Measurements from ENCODE around the gene CAPG. TPM values are rescaled to one million over a fixed set of nuclear protein-coding genes. Genes with fewer than 3 reads are reported as not detected.

CAPG gene
- total RNA-seq, 1 experiment from 2014 or later: 117 TPM

DNA sequence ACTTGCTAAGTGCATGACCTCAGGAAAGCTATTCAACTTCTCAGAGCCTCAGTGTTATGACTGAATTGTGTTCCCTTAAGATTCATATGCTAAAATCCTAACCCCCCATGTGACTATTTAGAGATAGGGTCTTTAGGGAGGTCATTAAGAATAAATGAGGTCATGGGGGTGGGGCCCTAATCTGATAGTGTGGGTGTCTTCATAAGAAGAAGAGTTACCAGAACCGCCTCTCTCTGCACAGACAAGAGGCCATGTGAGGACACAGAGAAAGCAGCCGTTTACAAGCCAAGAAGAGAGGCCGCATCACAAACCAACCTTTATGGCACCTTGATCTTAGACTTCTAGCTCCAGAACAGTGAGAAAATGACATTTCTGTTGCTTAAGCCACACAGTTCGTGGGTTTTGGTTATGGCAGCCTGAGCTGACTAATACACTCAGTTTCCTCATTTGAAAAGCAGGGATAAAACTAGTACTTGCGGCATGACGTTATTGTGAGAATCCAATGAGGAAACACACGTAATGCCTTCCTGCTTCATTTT is 18.2 kb upstream of the CAPG start (continued):
- TF ChIP-seq, protein P1, sequence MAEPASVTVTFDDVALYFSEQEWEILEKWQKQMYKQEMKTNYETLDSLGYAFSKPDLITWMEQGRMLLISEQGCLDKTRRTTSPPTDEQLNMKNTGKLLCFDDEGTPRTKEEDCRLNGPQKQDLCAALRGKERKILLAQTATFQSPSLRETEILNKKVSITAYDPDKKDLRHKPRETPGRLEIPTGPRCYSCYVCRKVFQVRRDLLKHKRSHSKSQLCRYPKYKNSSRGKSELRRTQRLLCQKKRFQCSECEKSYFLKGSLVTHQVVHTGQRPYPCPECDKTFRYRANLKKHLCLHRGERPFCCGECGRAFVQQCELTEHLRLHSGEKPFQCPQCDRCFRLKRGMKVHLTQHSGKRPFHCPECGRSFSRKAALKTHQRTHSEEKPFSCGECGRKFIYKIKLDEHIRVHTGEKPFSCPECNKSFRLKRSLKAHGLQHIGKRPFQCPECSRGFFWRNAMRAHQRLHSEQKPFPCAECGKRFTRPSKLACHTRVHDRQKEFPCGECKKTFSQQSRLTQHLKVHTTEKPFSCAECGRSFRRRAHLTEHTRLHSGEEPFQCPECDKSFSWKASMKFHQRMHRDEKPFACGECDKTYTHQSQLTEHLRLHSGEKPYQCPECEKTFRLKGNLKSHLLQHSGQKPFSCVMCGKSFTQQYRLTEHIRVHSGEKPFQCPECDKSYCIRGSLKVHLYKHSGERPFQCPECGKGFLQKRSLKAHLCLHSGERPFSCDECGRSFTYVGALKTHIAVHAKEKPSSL (CRISPR knock-in tag; conservative IDR thresholded peaks at IDR 0.05): no peak
- TF ChIP-seq GABPB1 (CRISPR knock-in tag; IDR thresholded peaks at IDR 0.05) (no peak), SP1 (CRISPR knock-in tag; conservative IDR thresholded peaks at IDR 0.05) (no peak), ZNF281 (CRISPR knock-in tag; IDR thresholded peaks at IDR 0.05) (no peak), USF2 (CRISPR knock-in tag; IDR thresholded peaks at IDR 0.05) (no peak), ELF4 (CRISPR knock-in tag; IDR thresholded peaks at IDR 0.05; ENCODE audit: low read depth) (no peak), ZNF121 (CRISPR knock-in tag; IDR thresholded peaks at IDR 0.05) (no peak), SMAD4 (CRISPR knock-in tag; IDR thresholded peaks at IDR 0.05) (no peak), ZNF512 (CRISPR knock-in tag; IDR thresholded peaks at IDR 0.05; ENCODE audit: borderline replicate concordance) (no peak), ZNF232 (CRISPR knock-in tag; IDR thresholded peaks at IDR 0.05) (no peak), MLX (CRISPR knock-in tag; IDR thresholded peaks at IDR 0.05) (no peak), ATF2 (CRISPR knock-in tag; IDR thresholded peaks at IDR 0.05; ENCODE audit: borderline replicate concordance, low read depth) (no peak)
- TF ChIP-seq, protein P2, sequence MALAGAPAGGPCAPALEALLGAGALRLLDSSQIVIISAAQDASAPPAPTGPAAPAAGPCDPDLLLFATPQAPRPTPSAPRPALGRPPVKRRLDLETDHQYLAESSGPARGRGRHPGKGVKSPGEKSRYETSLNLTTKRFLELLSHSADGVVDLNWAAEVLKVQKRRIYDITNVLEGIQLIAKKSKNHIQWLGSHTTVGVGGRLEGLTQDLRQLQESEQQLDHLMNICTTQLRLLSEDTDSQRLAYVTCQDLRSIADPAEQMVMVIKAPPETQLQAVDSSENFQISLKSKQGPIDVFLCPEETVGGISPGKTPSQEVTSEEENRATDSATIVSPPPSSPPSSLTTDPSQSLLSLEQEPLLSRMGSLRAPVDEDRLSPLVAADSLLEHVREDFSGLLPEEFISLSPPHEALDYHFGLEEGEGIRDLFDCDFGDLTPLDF (CRISPR knock-in tag; IDR thresholded peaks at IDR 0.05): no peak

DNA sequence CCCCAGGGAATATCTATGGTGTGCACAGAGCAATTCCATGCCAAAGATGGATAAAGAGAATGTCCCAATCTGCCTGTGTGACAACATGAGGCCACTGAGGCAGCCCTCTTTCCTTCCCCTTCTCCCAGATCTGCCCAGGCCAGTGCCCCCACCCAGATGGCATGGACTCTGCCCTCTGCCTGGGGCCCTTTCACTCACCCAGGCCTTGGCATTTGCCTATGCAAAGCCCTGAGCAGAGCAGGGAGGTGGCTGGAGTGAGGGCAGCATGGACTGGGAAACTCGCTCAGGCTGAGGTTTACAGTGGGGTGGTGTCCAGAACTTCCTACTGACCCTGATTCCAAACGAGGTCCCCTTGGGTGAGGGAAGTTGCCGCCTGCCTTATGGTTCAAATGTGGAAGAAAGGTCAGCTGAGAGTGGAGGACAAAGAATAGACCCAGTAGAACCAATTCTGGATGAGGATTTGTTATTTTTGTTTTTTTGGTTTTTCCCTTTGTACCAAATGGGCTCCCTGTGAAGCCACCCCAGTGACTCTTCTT is 17.2 kb upstream of the CAPG start:
- peaks cover 37% of the 10 kb centered on the region for H3K4me1 Mint-ChIP-seq
- no peaks in the 10 kb centered on the region for H3K36me3 Mint-ChIP-seq
- ATAC-seq: no peak
- H3K4me3 Mint-ChIP-seq: no peak overlapping the region
- no peaks in the 10 kb centered on the region for H3K9me3 Mint-ChIP-seq
- peaks cover 21% of the 10 kb centered on the region for H3K27me3 Mint-ChIP-seq (ENCODE audit: low read depth)
- CTCF ChIA-PET: interaction anchor here (0.6 to 3.2 kb wide), 2 partner anchors 21 to 125 kb away, joined by 3 to 10 read pairs; no protein-coding TSS in a partner anchor
- no peak for DNase-seq (ENCODE audit: low spot score)
- POLR2A ChIA-PET: interaction anchor here (1.9 kb wide), 1 partner anchor 119 kb away, joined by 8 read pairs; no protein-coding TSS in a partner anchor
- no peak overlapping the region for H3K27ac Mint-ChIP-seq
- TF ChIP-seq KAT7 (CRISPR knock-in tag; IDR thresholded peaks at IDR 0.05; ENCODE audit: borderline replicate concordance) (no peak), ZBTB21 (CRISPR knock-in tag; IDR thresholded peaks at IDR 0.05; ENCODE audit: borderline replicate concordance) (no peak), NR2C2 (CRISPR knock-in tag; IDR thresholded peaks at IDR 0.05) (no peak), FOXP4 (CRISPR knock-in tag; IDR thresholded peaks at IDR 0.05) (no peak), ZNF219 (CRISPR knock-in tag; IDR thresholded peaks at IDR 0.05; ENCODE audit: borderline replicate concordance) (no peak)
- TF ChIP-seq, protein P1 (CRISPR knock-in tag; conservative IDR thresholded peaks at IDR 0.05): no peak

Data from WTC11 (cell line).